Heart left ventricle (tissue), 16 donors: Measurements from ENCODE around the gene SLC26A8. TPM values are rescaled to one million over a fixed set of nuclear protein-coding genes. Genes with fewer than 3 reads are reported as not detected.
A peak's percentile ranks its signal among the peaks of the same experiment; 100 is the strongest.
"Not testable (repeated sequence)": the region's sequence is repeated elsewhere in the genome, so short reads cannot be mapped to it uniquely, and the experiment has no call there.

Experiments
- ATAC-seq, 4 donors: fragments of 200-7000 bp; cut with Tn5 transposase; one replicate each; pipeline ENCODE4 v1.9.1; 2020 to 2022; ENCODE audit warnings: moderate library complexity in 4 of 4, mild to moderate bottlenecking in 3 of 4, moderate number of reproducible peaks in 1 of 4
- DNase-seq, 5 donors: peaks; one replicate each; pipeline ENCODE4 v3.0.0-alpha.2; 2020
- H3K27ac ChIP-seq, 12 donors: fragments of 200-600 bp; sonication (generic) in 4 of 12; one replicate each; pipeline versions ENCODE4 v1.5.0 to v1.8.0; 2016 to 2022; ENCODE audit warnings: mild to moderate bottlenecking in 2 of 12
- H3K27me3 ChIP-seq, 9 donors: fragments of 200-600 bp; sonication (generic) in 2 of 9; one replicate each; pipeline versions ENCODE4 v1.5.1 to v1.8.0; 2016 to 2022; ENCODE audit warnings: mild to moderate bottlenecking in 3 of 9
- H3K36me3 ChIP-seq, 9 donors: fragments of 200-600 bp; sonication (generic) in 2 of 9; one replicate each; pipeline versions ENCODE4 v1.5.0 to v1.8.0; 2018 to 2022; ENCODE audit warnings: mild to moderate bottlenecking in 2 of 9
- H3K4me1 ChIP-seq, 12 donors: fragments of 200-600 bp; sonication (generic) in 4 of 12; one replicate each; pipeline versions ENCODE4 v1.5.0 to v1.8.0; 2016 to 2022; ENCODE audit warnings: mild to moderate bottlenecking in 3 of 12
- H3K4me3 ChIP-seq, 12 donors: fragments of 200-600 bp; sonication (generic) in 4 of 12; one replicate each; pipeline versions ENCODE4 v1.5.0 to v1.8.0; 2017 to 2022; ENCODE audit warnings: mild to moderate bottlenecking in 9 of 12, moderate library complexity in 4 of 12
- H3K9me3 ChIP-seq, 12 donors: fragments of 200-600 bp; sonication (generic) in 4 of 12; one replicate each; pipeline versions ENCODE4 v1.5.0 to v1.8.0; 2016 to 2022; ENCODE audit warnings: mild to moderate bottlenecking in 1 of 12
- POLR2A ChIP-seq, 2 donors: fragments of 450-650 bp; IDR thresholded peaks; one replicate each; pipeline ENCODE4 v1.6.1; 2017; ENCODE audit warnings: antibody characterized with exemption in 2 of 2, mild to moderate bottlenecking in 2 of 2, moderate library complexity in 2 of 2
- WGBS, 4 donors: extraction: QIAGEN DNeasy Blood & Tissue Kit in 2 of 4; methylation state at CpG; one replicate each; pipeline versions ENCODE4 v1.1.5 to v1.1.7; 2013 to 2018; 5-methylcytosine and 5-hydroxymethylcytosine counted together
- intact Hi-C, 10 donors: fragments of 100-400 bp; cut with DNase I; formaldehyde crosslinking; loops; one replicate each; pipeline versions ENCODE4 v1.11.1 to v1.14.2; 2022
- polyA plus RNA-seq, 2 donors: library from polyadenylated mRNA; stranded (reverse); fragments of 200-250 nt; gene quantifications; one replicate each; pipeline ENCODE4 v1.2.3, GENCODE V29; 2013
- total RNA-seq, 9 donors: library from RNA; depleted of rRNA in 2 of 9; stranded (reverse); fragments of >200 nt in 2 of 9; fragmentation: NEBNext Ultra II Directional in 3 of 9; extraction: Animal tissue kit (Norgen Biotek cat#: 25700) in 3 of 9; gene quantifications; one replicate each; pipeline versions ENCODE4 v1.1.0 to v1.2.4, GENCODE V29; 2016 to 2023
- TF ChIP-seq, protein P1 (sequence below), 12 donors: fragments of 200-600 bp; sonication (generic) in 4 of 12; IDR thresholded peaks; one replicate each; pipeline versions ENCODE4 v1.5.0 to v1.8.0; 2018 to 2022; ENCODE audit warnings: antibody characterized with exemption in 12 of 12, mild to moderate bottlenecking in 5 of 12
- donor health status: ischemic (EF 13 %, LVEDD 7.1; RV severe dilation, severe dysfunction).
- donor health status: healthy with polysubstance abuse.
- donor health status: DM: no; HTN: yes; CAD: no.
- donor health status: DM: no; HTN: no; CAD: no.
- donor health status: ischemic (EF 25% LVEDD 6.9; RV normal size, moderate dysfunction).
- donor health status: ischemic (EF 25% LVEDD 5.7; RV mildly dilated, moderate dysfunction).
- donor health status: healthy.
- donor health status: DM: yes; HTN: yes; CAD: no.
- donor health status: ischemic (EF 35%, LVEDD 5.7; RV mildly dilated, moderate dysfunction).
- donor health status: nonischemic (EF 11% LVEDD 7.7; RV severe dilation, severe dysfunction).
- donor health status: DM: yes; HTN: yes; CAD: no.
- donor health status: PGD.
- donor health status: ischemic (EF 29% LVEDD 5.4; RV normal size, mild dysfunction).
- donor health status: nonischemic (EF 23%, LVEDD 6.1; RV moderate dilation, normal function).

SLC26A8 gene
- total and polyA plus RNA-seq, 11 donors = 0.08 to 0.36 (median 0.29) TPM; not detected in 6

GRCh38 chr6:36035225-36035624 is 10.8 kb upstream of the SLC26A8 start:
- no peaks in the 10 kb centered on the region for H3K36me3 ChIP-seq
- no peak overlapping the region for H3K27ac ChIP-seq
- 62 to 74% (median 72%) methylated on average over 4 of the region's 4 CpGs for WGBS, 4 donors
- no peak for TF ChIP-seq POLR2A (IDR thresholded peaks at IDR 0.05)
- TF ChIP-seq, protein P1, sequence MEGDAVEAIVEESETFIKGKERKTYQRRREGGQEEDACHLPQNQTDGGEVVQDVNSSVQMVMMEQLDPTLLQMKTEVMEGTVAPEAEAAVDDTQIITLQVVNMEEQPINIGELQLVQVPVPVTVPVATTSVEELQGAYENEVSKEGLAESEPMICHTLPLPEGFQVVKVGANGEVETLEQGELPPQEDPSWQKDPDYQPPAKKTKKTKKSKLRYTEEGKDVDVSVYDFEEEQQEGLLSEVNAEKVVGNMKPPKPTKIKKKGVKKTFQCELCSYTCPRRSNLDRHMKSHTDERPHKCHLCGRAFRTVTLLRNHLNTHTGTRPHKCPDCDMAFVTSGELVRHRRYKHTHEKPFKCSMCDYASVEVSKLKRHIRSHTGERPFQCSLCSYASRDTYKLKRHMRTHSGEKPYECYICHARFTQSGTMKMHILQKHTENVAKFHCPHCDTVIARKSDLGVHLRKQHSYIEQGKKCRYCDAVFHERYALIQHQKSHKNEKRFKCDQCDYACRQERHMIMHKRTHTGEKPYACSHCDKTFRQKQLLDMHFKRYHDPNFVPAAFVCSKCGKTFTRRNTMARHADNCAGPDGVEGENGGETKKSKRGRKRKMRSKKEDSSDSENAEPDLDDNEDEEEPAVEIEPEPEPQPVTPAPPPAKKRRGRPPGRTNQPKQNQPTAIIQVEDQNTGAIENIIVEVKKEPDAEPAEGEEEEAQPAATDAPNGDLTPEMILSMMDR (IDR thresholded peaks at IDR 0.05) = no peak
- H3K27me3 ChIP-seq = no peaks in the 10 kb centered on the region
- H3K4me1 ChIP-seq = peaks cover 9 to 97% (median 72%) of the 10 kb centered on the region in 12 donors
- no peak for DNase-seq
- no peaks in the 10 kb centered on the region for H3K9me3 ChIP-seq
- no peak overlapping the region for H3K4me3 ChIP-seq
- no peak for ATAC-seq
- intact Hi-C loops = no loop called here

- intact Hi-C loops = loop anchor here in 1 of 10 donors (5.0 kb wide), 1 partner anchor 163 kb away; the partner anchor contains the start of gene BRPF3
- WGBS, 4 donors = 71 to 82% (median 76%) methylated on average over 3 of the region's 3 CpGs
- no peak for DNase-seq
- Histone ChIP-seq H3K27ac (peak overlapping the region in 1 of 12 donors; percentile 46), H3K36me3 (no peaks in the 10 kb centered on the region), H3K27me3 (no peaks in the 10 kb centered on the region), H3K4me3 (no peak overlapping the region), H3K4me1 (peaks cover 12 to 100% (median 70%) of the 10 kb centered on the region in 12 donors), H3K9me3 (no peaks in the 10 kb centered on the region)
- no peak for ATAC-seq
- TF ChIP-seq, protein P1 (IDR thresholded peaks at IDR 0.05) = no peak
- TF ChIP-seq POLR2A (IDR thresholded peaks at IDR 0.05) = no peak
These were observed 10.0 kb upstream of the SLC26A8 start for GRCh38 chr6:36034441-36034840.

DNA sequence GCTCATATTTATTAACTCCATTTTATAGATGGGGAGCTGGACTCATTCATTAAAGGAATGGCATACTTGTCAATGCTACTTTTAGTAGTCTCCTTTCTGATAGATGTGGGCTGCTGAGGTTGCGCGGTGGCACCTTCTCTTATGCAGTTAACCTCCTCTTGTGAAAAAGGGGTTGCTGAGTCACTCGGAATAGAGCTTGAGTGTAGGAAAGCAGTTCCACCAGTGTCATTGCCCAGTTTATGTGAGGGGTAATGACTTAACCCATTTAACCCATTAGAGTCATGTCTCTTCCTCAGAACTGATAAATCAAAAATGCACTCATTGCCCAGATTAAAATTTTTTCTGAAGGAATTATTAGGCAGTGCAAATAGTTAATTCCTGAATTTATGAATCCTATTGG is 9.5 kb upstream of the SLC26A8 start:
- peaks cover 12 to 100% (median 67%) of the 10 kb centered on the region in 12 donors for H3K4me1 ChIP-seq

DNA sequence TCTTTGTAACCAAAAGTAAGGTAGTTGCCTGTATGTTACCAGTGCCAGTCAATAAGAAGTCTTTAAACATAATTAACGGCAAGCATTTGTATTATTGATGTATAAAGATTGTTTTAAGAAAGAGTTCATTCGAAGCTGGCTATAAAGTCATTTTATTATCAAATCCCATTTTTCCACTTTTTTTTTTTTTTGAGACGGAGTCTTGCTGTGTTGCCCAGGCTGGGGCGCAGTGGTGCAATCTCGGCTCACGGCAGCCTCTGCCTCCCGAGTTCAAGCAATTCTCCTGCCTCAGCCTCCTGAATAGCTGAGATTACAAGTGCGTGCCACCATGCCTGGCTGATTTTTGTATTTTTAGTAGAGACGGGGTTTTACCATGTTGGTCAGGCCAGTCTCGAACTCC is 8.7 kb upstream of the SLC26A8 start:
- not testable (repeated sequence) for ATAC-seq, H3K27me3 ChIP-seq, H3K4me3 ChIP-seq, H3K9me3 ChIP-seq, DNase-seq, H3K36me3 ChIP-seq
- intact Hi-C loops = loop anchor here in 1 of 10 donors (5.0 kb wide), 1 partner anchor 164 kb away; the partner anchor contains the start of gene BRPF3
- H3K27ac ChIP-seq = peak overlapping the region in 1 of 12 donors; percentile 96
- 94 to 96% (median 95%) methylated on average over 10 of the region's 10 CpGs for WGBS, 4 donors
- H3K4me1 ChIP-seq = peaks cover 12 to 92% (median 59%) of the 10 kb centered on the region in 12 donors

More for the DNA sequence above, 9.5 kb upstream of the SLC26A8 start:
- intact Hi-C loops = loop anchor here in 1 of 10 donors (5.0 kb wide), 1 partner anchor 163 kb away; the partner anchor contains the start of gene BRPF3
- no peaks in the 10 kb centered on the region for H3K27me3 ChIP-seq
- H3K36me3 ChIP-seq = no peaks in the 10 kb centered on the region
- H3K9me3 ChIP-seq = no peaks in the 10 kb centered on the region
- H3K27ac ChIP-seq = peak overlapping the region in 1 of 12 donors; percentile 96
- no peak for TF ChIP-seq POLR2A (IDR thresholded peaks at IDR 0.05)
- TF ChIP-seq, protein P1 (IDR thresholded peaks at IDR 0.05) = no peak
- H3K4me3 ChIP-seq = no peak overlapping the region
- no peak for DNase-seq
- peak in 1 of 4 donors; percentile 61 for ATAC-seq
- WGBS, 4 donors = 71 to 74% (median 72%) methylated on average over 3 of the region's 3 CpGs
